ENCODE results near the gene GPX7.
"Not testable (repeated sequence)": the region's sequence is repeated elsewhere in the genome, so short reads cannot be mapped to it uniquely, and the experiment has no call there.

Gene GPX7

GRCh38 chr1:52601991-52602855 is at the start of gene GPX7:
TSS of gene GPX7 (plus strand) at chr1:52602371. CDS start at chr1:52602410, 39 bp downstream.
- peak; percentile 20 for DNase-seq

DNA sequence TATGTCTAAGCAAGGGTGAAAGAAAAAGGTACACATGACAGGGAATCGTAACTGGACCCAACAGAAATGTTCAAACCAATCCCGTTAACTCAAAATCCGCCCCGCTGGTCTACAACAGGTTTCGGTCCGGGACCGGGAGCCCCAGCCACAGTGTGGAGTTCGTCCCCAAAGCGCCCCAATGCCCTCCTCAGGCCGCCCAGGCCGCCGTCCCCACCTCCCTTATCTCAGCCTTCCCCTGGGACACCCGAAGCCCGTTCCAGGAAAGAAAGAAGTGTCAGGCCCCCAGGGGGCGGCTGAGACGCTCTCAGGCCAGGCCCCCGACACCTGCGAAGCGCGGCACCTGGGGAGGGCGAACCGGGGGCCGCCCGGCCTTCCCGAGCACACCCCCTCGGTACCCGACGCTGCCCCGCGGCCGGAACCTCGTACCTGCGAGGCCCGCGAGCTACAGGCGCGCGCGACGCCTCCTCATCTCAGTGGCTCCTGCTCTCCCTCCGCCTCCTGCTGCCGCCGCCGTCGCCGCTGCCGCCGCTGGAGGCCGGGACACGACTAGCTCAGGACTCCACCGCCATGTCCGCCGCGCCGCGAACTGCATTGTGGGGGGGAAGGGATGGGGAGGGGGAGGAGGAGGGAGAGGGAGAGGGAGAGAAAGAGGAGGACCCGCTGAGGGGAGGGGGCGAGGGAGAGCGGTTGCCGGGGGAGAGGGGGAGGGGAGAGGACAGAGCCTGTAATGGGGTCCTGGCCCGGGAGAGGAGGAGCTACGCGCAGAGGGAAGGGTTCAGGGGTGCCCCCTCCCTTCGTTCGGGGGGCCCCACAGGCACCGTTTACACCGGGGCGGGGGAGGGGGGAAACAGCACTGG is 49.4 kb upstream of the GPX7 start, which contains the start of gene TUT4:
TUT4 (minus strand) TSS at position 588 of the 857 bp plus-strand sequence. CDS start 26,812 bp downstream, outside the sequence.
- peak; percentile 54 for DNase-seq

- DNase-seq = peak; percentile 54
Measured at GRCh38 chr1:52553362-52554266, 48.6 kb upstream of the GPX7 start.

- DNase-seq = no peak
Measured at GRCh38 chr1:52554267-52554640, 47.9 kb upstream of the GPX7 start.

- DNase-seq = no peak
Measured at GRCh38 chr1:52554756-52555155, 47.4 kb upstream of the GPX7 start.

DNA sequence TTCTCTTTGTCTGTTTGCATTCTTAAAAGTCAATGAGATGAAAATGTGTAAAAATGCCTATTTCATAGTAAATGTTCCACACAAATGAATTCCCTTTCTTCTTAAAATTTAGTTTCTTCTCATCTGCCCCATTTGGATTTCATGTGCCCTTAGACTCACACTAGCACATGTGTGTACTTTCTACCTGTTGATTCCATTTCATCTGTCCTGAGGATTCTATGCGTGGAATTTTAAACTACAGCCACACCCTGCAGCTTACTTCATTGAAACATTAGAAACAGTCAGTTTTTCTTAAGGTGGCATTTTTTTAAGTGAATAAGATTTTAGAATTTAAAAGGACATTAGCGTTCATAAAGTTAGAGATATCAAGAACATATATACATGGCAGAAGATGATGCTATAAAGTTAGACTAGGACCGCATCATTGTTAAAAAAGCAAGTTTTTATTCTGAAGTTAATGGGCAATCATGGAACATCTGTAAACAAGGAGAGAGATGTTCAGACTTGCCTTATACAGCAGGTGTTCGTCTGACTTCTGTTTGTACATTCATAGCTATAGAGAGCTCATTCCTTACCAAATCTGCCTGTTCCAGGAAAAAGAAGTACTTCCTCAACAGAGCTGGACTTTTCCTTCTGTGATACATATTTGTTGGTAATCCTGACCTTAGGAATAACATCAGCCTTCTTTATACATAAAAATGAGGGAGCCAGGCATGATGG is 45.4 kb upstream of the GPX7 start:
- no peak for DNase-seq

DNA sequence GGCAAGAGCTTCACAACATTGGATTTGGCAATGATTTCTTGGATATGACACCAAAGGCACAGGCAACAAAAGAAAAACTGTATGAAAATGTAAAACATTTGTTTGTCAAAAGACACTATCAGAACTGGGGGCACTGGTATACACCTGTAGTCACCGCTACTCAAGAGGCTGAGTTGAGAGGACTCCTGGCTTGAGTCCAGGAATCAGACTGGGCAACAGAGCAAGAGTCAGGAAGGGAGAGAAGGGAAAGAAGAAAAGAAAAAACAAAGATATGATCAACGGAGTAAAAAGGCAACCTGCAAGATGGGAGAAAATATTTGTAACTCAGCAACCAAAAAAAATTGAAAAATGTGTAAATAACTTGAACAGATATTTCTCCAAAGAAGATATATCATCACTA is 43.2 kb upstream of the GPX7 start:
- no peak for DNase-seq

DNA sequence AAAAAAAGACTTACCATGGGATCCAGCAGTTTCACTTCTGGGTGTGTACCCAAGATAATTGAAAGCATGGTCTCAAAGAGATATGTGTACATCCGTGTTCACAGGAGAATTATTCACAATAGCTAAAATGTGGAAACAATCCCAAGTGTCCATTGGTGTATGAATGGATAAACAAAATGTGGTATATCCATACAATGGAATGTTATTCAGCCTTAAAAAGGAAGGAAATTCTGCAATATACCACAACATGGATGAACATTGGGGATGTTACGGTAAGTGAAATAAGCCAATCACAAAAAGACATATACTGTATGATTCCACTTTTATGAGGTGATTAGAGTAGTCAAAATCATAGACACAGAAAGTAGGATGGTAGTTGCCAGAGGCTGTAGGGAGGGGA is 42.3 kb upstream of the GPX7 start:
- no peak for DNase-seq

DNA sequence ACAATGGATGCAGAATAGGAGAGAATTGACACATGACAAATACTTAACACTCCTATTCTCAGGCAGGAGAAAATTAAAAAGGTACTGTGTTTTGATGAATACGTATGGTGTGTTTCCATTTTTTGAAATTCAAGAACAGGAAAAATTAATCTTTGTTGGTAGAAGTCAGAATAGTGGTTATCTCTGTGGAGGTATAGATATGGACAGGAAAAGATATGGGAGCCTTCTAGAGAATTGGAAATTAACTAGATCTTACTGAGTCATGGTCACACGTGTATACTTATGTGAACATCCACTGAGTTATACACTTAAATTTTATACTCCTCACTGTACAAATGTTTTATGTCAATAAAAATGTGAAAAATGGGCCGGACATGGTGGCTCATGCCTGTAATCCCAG is 39.4 kb upstream of the GPX7 start:
- no peak for DNase-seq

DNA sequence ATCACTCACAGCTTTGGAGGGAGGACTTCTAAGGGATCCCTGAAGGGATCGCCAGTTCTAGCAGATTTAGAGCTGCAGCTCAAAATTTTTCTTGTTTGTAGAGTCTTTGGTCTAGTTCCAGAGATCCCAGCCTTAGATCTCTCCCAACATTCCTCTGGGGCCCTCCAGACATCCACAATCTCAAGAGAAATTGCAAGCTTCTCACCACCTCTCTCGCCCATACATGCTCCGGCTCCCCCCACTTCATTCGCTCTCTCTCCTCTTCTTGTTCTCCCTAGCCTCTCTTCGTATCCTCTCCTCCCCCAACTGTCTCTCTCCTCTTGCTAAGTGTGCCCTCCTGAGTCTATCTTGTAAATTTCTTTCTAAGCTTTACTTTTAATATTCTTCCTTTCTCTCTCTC is 34.2 kb upstream of the GPX7 start:
- no peak for DNase-seq

DNA sequence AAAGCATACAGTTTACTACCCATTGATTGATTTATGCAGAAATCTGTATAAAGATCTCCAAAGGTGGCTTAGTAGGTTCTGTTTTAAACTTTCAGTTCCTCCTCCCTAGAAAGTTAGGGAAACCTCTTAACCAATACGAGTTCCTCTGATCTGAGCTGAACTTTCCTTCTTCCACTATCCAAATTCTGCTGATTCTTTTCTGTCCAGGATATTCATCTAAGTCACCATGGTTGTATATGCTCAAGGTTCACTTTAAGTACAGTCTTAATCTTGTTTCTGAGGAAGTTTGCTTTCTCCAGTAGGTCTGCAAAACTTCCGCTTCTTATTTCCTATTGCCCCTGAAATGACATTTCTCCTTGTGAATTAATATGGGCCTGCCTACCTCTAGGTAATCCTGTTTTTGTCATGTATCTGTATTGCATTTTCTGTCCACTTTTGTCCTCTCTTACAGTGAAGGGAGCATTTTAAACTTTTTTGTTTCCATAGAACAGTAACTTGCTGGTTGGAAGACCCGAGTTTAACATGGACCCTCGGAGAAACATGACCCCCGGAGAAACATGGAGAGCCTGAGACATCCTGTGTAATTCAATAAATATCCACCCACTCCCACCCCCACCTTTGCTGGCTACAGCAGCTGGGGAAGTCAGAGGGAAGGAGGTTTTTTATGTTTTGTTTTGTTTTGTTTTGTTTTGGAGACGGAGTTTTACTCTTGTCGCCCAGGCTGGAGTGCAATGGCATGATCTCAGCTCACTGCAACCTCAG is 32.5 kb upstream of the GPX7 start:
- no peak for DNase-seq

DNA sequence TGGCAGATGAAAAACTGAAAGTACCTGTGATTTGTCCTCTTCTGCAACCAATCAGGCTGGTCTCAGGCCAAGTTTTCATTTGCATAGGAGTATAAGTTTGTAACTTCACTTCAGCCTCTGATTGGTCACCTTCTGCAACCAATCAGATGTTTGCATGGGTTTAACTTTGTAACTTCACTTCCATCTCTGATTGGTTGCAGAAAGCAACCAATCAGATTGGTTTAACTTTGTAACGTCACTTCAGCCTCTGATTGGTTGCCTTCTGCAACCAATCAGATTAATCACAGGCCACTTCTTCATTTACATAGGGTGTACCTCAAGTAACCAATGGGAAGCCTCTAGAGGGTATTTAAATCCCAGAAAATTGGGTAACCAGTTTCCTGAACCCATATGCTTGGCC is 30.4 kb upstream of the GPX7 start:
- no peak for DNase-seq

DNA sequence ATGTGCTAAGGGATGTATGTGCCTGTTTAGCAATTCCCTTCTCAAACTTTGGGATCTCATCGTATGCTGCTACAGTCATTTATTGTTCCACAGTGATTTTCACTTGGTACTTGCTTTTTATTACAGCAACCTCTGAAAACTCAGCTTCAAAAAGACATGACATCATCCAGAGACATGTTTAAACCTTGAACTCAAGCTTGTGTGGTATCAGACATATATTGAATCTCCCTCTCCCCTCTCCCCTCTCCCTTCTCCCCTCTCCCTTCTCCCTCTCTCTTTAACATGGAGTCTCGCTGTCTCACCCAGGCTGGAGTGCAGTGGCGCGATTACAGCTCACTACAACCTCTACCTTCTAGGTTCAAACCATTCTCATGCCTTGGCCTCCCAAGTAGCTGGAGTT is 29.8 kb upstream of the GPX7 start:
- no peak for DNase-seq

- peak; percentile 39 for DNase-seq
Measured at GRCh38 chr1:52574594-52574993, 27.6 kb upstream of the GPX7 start.

DNA sequence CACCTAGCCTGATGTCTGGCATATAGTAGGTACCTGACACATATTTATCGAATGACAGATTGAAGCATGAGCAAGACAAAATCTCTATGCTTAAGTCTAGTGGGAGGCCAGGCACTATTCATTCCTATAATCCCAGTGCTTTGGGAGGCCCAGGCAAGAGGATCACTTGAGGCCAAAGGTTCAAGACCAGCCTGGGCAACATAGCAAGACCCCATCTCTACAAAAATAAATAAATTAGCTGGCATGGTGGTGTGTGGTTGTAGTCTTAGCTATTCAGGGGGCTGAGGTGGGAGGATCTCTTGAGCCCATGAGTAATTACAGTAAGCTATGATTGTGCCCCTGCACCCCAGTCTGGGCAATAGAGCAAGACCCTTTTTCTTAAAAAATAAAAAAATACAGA is 26.1 kb upstream of the GPX7 start:
- DNase-seq = no peak

- DNase-seq = not testable (repeated sequence)
Measured at GRCh38 chr1:52578066-52578465, 24.1 kb upstream of the GPX7 start.

GRCh38 chr1:52579415-52579814 is 22.8 kb upstream of the GPX7 start:
- DNase-seq = no peak

DNA sequence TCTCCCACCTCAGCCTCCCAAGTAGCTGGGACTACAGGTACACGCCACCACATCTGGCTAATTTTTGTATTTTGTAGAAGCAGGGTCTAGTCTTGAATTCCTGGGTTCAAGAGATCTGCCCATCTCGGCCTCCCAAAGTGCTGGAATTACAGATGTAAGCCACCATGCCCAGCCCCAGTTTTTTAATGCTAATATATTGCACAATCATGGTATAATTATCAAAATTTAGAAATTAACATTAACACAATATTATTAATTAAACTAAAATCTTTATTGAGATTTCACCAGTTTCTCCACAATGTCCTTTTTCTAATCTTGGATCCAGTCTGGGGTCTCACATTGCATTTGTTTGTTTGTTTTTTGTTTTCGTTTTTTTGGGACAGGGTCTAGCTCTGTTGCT is 21.9 kb upstream of the GPX7 start:
- no peak for DNase-seq

DNA sequence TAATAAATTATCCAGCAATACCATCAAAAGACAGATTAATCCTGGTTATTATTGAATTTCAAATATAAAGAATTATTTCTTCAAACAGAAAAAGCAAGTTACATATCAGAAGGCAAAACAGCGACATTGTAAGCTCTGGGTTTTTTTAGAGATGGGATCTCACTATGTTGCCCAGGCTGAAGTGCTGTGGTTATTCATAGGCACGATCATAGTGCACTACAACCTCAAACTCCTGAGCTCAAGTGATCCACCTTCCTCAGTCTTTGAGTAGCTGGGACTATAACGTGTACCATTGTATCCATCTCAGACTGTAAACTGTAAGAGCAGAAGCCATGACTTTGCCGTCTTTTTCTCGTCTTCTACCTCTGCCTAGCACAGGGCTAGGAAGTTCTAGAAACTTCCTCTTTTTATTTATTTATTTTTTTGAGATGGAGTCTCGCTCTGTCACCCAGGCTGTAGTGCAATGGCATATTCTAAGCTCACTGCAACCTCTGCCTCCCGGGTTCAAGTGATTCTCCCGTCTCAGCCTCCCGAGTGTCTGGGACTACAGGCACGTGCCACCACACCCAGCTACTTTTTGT is 20.0 kb upstream of the GPX7 start:
- DNase-seq = no peak

DNA sequence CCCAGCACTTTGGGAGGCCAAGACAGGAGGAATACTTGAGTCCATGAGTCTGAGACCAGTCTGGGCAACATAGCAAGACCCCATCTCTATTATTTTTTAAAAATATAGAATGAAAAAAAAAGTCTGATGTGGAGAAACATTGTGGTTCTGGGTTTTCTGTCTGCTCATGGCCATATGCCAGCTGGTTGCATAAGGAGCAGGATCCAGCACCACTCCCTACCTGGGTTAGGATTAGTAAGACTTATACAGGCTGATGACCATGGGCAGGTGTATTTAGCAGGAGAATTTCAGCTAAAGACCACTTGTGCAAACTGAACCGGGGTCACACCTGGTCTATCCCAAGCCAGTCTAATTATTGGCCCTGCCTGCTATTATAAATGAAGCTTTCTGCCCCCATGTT is 16.7 kb upstream of the GPX7 start:
- DNase-seq = no peak

DNA sequence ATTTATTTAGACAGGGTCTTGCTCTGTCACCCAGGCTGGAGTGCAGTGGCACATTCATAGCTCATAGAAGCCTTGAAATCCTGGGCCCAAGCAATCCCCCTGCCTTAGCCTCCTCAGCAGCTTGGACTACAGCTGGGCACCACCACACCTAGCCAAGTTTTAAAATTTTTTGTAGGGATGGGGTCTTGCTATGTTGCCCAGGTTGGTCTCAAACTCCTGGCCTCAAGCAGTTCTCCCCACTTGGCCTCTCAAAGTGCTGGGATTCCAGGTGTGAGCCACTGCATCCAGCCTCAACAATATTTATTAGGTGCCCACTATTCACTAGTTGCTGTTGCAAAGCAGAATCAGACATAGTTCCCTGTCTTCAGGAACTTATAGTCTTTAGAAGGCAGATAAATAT is 14.1 kb upstream of the GPX7 start:
- DNase-seq = no peak
